Tibial artery (tissue), 4 donors: ENCODE data around the gene SHISAL1.
"Not testable (repeated sequence)": the region's sequence is repeated elsewhere in the genome, so short reads cannot be mapped to it uniquely, and the experiment has no call there.

Source experiments
- DNase-seq, 2 donors: peaks; one replicate each; pipeline ENCODE4 v3.0.0-alpha.2; 2019
- H3K27ac ChIP-seq, 2 donors: fragments of 200-600 bp; sonication (generic) in 1 of 2; 1 replicate in 1 of 2; 2 replicates in 1 of 2; pipeline ENCODE4 v1.5.1; 2018 to 2019; ENCODE audit warnings: mild to moderate bottlenecking in 1 of 2
- H3K27me3 ChIP-seq, 2 donors: fragments of 200-600 bp; sonication (generic) in 1 of 2; one replicate each; pipeline versions ENCODE4 v1.5.1 to v1.6.0; 2016 to 2019
- H3K36me3 ChIP-seq, 3 donors: fragments of 200-600 bp; sonication (generic) in 2 of 3; one replicate each; pipeline ENCODE4 v1.5.1; 2016 to 2019; ENCODE audit warnings: mild to moderate bottlenecking in 2 of 3
- H3K4me1 ChIP-seq, 4 donors: fragments of 200-600 bp; sonication (generic) in 2 of 4; 1 replicate in 3 of 4; 2 replicates in 1 of 4; pipeline ENCODE4 v1.5.1; 2016 to 2019
- H3K4me3 ChIP-seq, 2 donors: fragments of 200-600 bp; sonication (generic) in 1 of 2; 1 replicate in 1 of 2; 2 replicates in 1 of 2; pipeline ENCODE4 v1.5.1; 2018 to 2019; ENCODE audit warnings: mild to moderate bottlenecking in 2 of 2
- H3K9me3 ChIP-seq, 3 donors: fragments of 200-600 bp; sonication (generic) in 1 of 3; one replicate each; pipeline ENCODE4 v1.5.1; 2016 to 2019
- intact Hi-C: fragments of 100-400 bp; cut with DNase I; formaldehyde crosslinking; loops from one replicate; pipeline ENCODE4 v1.15.0; 2023; ENCODE audit warnings: low total_unique reads
- TF ChIP-seq, protein P1 (sequence below), 2 experiments: fragments of 200-600 bp in 1 of 2; fragments of 450-650 bp in 1 of 2; IDR thresholded peaks; one replicate each; pipeline ENCODE4 v1.5.1; 2017 to 2019; ENCODE audit warnings: antibody characterized with exemption in 2 of 2, mild to moderate bottlenecking in 1 of 2, moderate library complexity in 1 of 2

The SHISAL1 gene

DNA sequence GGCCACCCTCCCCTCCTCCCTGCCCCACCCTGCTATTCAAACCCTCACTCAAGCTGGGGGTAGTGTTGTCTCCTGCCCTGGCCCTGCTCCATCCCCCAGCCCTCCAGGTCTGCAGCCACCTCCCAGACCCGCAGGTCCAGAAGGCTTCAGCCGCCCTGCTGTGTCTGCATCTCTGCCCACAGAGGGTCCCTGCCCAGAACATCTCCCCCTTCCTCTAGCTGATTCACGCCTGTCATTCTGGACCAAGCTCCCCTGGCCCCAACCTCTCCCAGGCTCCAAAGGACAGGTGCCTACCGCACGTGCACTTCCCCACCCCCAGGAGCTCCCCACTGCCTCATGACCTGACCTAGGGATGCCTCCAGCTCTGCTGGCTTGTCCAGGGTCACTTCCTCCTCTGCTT lies 16.0 kb upstream of the SHISAL1 start:
- Histone ChIP-seq H3K4me3 (no peak overlapping the region), H3K4me1 (peaks cover 0 to 27% (median 12%) of the 10 kb centered on the region in 4 donors), H3K27ac (no peak overlapping the region), H3K27me3 (peaks cover 0 to 58% of the 10 kb centered on the region in 2 donors), H3K36me3 (no peaks in the 10 kb centered on the region), H3K9me3 (no peaks in the 10 kb centered on the region)
- TF ChIP-seq, protein P1, sequence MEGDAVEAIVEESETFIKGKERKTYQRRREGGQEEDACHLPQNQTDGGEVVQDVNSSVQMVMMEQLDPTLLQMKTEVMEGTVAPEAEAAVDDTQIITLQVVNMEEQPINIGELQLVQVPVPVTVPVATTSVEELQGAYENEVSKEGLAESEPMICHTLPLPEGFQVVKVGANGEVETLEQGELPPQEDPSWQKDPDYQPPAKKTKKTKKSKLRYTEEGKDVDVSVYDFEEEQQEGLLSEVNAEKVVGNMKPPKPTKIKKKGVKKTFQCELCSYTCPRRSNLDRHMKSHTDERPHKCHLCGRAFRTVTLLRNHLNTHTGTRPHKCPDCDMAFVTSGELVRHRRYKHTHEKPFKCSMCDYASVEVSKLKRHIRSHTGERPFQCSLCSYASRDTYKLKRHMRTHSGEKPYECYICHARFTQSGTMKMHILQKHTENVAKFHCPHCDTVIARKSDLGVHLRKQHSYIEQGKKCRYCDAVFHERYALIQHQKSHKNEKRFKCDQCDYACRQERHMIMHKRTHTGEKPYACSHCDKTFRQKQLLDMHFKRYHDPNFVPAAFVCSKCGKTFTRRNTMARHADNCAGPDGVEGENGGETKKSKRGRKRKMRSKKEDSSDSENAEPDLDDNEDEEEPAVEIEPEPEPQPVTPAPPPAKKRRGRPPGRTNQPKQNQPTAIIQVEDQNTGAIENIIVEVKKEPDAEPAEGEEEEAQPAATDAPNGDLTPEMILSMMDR (IDR thresholded peaks at IDR 0.05) = no peak
- no peak for DNase-seq
- intact Hi-C loops = loop anchor here (10.0 kb wide), 1 partner anchor 254 kb away; no protein-coding TSS in a partner anchor

DNA sequence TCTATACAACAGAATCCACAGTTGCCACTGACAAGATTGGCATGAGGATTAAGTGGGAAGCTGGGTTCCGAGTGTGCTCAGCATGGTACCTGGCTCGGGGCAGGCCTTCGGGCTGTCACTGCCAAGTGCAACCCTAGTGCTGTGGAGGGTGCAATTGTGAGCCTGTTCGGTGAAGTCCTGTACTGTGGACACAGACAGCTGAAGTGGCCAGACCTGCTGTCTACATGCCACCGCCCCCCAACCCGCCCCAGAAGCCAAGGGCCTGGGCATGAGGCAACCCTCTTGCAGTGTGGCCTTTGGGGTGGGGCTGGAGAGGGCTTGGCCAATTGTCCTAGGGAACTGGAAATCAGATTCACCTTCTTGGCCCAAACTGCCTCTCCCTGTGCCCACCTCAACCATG lies 15.6 kb upstream of the SHISAL1 start:
- Histone ChIP-seq H3K9me3 (no peaks in the 10 kb centered on the region), H3K27ac (no peak overlapping the region), H3K4me1 (peaks cover 0 to 27% (median 12%) of the 10 kb centered on the region in 4 donors), H3K27me3 (peaks cover 0 to 53% of the 10 kb centered on the region in 2 donors), H3K36me3 (no peaks in the 10 kb centered on the region), H3K4me3 (no peak overlapping the region)
- intact Hi-C loops = loop anchor here (10.0 kb wide), 1 partner anchor 254 kb away; no protein-coding TSS in a partner anchor
- TF ChIP-seq, protein P1 (IDR thresholded peaks at IDR 0.05) = no peak
- no peak for DNase-seq

DNA sequence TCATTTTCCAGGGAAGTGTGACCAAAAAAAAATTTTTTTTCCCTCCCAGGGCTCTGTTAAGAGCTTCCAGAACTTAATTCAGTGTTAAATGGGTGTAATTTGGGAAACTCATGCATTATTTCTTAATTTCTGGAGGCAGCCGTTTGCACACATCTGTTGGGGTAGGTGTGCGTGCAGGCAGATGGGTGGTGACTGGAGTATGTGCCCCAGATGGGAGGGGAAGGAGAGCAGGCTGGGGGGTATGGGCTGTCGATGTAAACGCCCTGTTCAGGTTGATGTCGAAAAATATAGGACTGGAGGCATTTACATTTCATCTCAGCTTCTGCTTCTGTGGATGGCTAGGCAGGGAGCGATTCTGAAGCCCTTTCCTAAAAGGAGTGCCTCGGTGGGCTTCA lies 13.7 kb upstream of the SHISAL1 start:
- peaks cover 0 to 23% (median 12%) of the 10 kb centered on the region in 4 donors for H3K4me1 ChIP-seq
- H3K4me3 ChIP-seq = peak overlapping the region; percentile 46 to 59
- H3K27me3 ChIP-seq = peaks cover 0 to 38% of the 10 kb centered on the region in 2 donors
- TF ChIP-seq, protein P1 (IDR thresholded peaks at IDR 0.05) = no peak
- no peak for DNase-seq
- H3K27ac ChIP-seq = no peak overlapping the region
- no peaks in the 10 kb centered on the region for H3K36me3 ChIP-seq
- H3K9me3 ChIP-seq = no peaks in the 10 kb centered on the region
- intact Hi-C loops = loop anchor here (10.0 kb wide), 1 partner anchor 252 kb away; no protein-coding TSS in a partner anchor

DNA sequence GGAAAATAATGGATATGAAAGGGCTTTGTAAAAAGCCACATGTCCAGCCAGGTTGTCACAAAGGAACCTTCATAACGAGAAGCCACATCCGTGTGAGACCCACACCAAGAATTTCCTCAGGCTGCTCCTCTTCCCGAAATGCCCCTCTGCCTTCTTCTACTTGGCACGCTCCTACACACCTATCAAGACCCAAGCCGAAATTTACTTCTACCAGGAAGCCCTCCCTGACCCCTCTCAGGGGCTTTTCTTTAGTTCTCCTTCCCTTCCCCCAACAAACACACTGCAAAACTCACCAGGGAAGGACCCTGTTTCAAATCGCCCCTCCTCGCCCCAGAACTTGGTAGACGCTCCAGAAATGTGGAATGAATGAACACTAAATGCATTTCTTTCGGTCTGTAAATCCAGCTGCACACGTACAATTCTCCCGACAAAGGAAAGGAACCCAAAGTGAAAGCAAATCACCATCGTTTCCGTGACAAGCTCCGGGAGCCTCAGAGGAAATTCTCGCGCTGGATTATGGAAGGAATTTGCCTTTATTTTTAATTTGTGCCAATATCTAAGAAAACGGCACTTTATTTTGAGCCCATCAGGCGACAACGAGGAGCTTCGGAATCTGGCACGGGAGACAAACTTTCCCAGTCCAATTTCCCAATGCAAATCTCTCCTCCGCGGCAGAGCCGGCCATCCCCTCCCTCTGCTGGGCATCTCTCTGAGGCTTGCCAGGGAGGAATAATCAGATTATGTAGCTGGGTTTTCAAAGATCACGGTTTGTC lies 13.2 kb upstream of the SHISAL1 start:
- H3K27ac ChIP-seq = peak overlapping the region in 1 of 2 donors; percentile 9
- peaks cover 0 to 18% (median 6%) of the 10 kb centered on the region in 4 donors for H3K4me1 ChIP-seq
- no peak for DNase-seq
- TF ChIP-seq, protein P1 (IDR thresholded peaks at IDR 0.05) = peak in 1 of 2 experiments; percentile 26
- H3K4me3 ChIP-seq = peak overlapping the region; percentile 46 to 59
- peaks cover 0 to 32% of the 10 kb centered on the region in 2 donors for H3K27me3 ChIP-seq
- intact Hi-C loops = loop anchor here (10.0 kb wide), 1 partner anchor 251 kb away; no protein-coding TSS in a partner anchor
- H3K36me3 ChIP-seq = no peaks in the 10 kb centered on the region
- H3K9me3 ChIP-seq = no peaks in the 10 kb centered on the region

DNA sequence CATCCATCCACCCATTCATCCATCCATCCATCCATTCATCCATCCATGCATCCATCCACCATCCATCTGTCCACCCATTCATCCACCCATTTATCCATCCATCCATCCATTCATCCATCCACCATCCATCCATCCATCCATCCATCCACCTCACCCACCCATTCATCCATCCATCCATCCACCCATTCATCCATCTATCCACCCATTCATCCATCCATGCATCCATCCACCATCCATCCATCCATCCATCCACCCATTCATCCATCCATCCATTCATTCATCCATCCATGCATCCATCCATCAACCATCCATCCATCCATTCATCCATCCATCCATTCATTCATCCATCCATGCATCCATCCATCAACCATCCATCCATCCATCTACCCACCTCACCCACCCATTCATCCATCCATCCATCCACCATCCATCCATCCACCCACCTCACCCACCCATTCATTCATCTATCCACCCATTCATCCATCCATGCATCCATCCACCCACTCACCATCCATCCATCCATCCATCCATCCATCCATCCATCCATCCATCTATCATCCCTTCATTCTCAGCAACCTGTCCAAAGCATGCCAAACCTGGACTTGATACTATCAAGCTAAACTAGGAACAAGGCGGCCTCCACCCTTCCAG lies 10.5 kb upstream of the SHISAL1 start:
- DNase-seq, H3K27me3 ChIP-seq, H3K9me3 ChIP-seq, H3K36me3 ChIP-seq, H3K27ac ChIP-seq, H3K4me3 ChIP-seq: not testable (repeated sequence)
- intact Hi-C loops = loop anchor here (10.0 kb wide), 1 partner anchor 248 kb away; no protein-coding TSS in a partner anchor
- peaks cover 0 to 14% (median 2%) of the 10 kb centered on the region in 4 donors for H3K4me1 ChIP-seq

DNA sequence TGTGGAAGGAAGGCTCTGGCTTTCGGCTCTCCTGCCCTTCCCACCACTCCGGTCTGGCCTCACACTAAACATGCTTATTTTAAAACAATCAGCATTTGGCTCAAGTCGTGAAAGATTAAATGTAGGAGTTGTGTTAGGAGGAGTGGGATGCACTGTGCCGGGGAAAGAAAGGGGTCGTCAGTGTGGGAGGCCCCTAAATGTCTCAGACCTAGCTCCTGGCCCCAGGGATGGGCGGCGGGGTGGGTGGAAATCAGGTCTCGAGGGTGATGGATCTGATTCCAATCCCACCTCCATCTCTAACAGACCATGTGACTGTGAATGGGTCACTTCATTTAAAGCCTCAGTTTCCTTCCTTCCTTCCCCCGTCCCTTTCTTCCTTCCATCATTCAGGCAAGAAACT lies 6.9 kb upstream of the SHISAL1 start:
- no peaks in the 10 kb centered on the region for H3K36me3 ChIP-seq
- TF ChIP-seq, protein P1 (IDR thresholded peaks at IDR 0.05) = no peak
- no peaks in the 10 kb centered on the region for H3K9me3 ChIP-seq
- H3K27ac ChIP-seq = no peak overlapping the region
- no peaks in the 10 kb centered on the region for H3K4me1 ChIP-seq
- intact Hi-C loops = loop anchor here (10.0 kb wide), 1 partner anchor 245 kb away; no protein-coding TSS in a partner anchor
- no peaks in the 10 kb centered on the region for H3K27me3 ChIP-seq
- no peak overlapping the region for H3K4me3 ChIP-seq
- DNase-seq = no peak
